Neural cell (in vitro differentiated cells): ENCODE data around the gene AMN1. TPM values are rescaled to one million over a fixed set of nuclear protein-coding genes. Genes with fewer than 3 reads are reported as not detected.
"Not testable (repeated sequence)": the region's sequence is repeated elsewhere in the genome, so short reads cannot be mapped to it uniquely, and the experiment has no call there.

Experiments used
- H2AFZ ChIP-seq: fragments of 200-600, 300-800 bp; sonication (generic), shearing (Covaris generic); 2 replicates; pipeline ENCODE4 v1.6.0; 2014; ENCODE audit warnings: low read depth, mild to moderate bottlenecking, antibody characterized with exemption, low read length, moderate library complexity
- H3F3A ChIP-seq: fragments of 200-600 bp; shearing (Covaris generic); 2 replicates; pipeline ENCODE4 v1.6.1; 2016; ENCODE audit warnings: mild to moderate bottlenecking, moderate library complexity, mixed read lengths, antibody characterized with exemption, low read length; ENCODE audit not compliant: insufficient read depth, poor library complexity, severe bottlenecking
- H3K27ac ChIP-seq: fragments of 200-600, 300-800 bp; sonication (generic), shearing (Covaris generic); 2 replicates; pipeline ENCODE4 v1.5.1; 2014; ENCODE audit warnings: mild to moderate bottlenecking, low read length, moderate library complexity
- H3K27me3 ChIP-seq: fragments of 300-800, 200-600 bp; sonication (generic), shearing (Covaris generic); 2 replicates; pipeline ENCODE4 v1.6.0; 2014; ENCODE audit warnings: mild to moderate bottlenecking, low read depth, low read length, moderate library complexity; ENCODE audit not compliant: insufficient read depth
- H3K36me3 ChIP-seq: fragments of 300-800, 200-600 bp; sonication (generic), shearing (Covaris generic); 2 replicates; pipeline ENCODE4 v1.5.1; 2014; ENCODE audit warnings: mild to moderate bottlenecking, antibody characterized with exemption, low read length, moderate library complexity; ENCODE audit not compliant: insufficient read depth
- H3K4me2 ChIP-seq: fragments of 300-800, 200-600 bp; sonication (generic), shearing (Covaris generic); 2 replicates; pipeline ENCODE4 v1.6.0; 2014; ENCODE audit warnings: mild to moderate bottlenecking, low read length
- H3K4me3 ChIP-seq: fragments of 300-800, 200-600 bp; sonication (generic), shearing (Covaris generic); 2 replicates; pipeline ENCODE4 v1.5.1; 2014; ENCODE audit warnings: mild to moderate bottlenecking, low read length, moderate library complexity
- H3K79me2 ChIP-seq: fragments of 200-600 bp; shearing (Covaris generic); replicated peaks from 2 replicates; pipeline ENCODE4 v1.6.0; 2014; ENCODE audit warnings: mild to moderate bottlenecking, low read length, moderate library complexity; ENCODE audit not compliant: insufficient read depth
- H3K9ac ChIP-seq: fragments of 300-800, 200-600 bp; sonication (generic), shearing (Covaris generic); 2 replicates; pipeline ENCODE4 v1.6.1; 2016; ENCODE audit warnings: mild to moderate bottlenecking, low read length, mixed read lengths
- H3K9me2 ChIP-seq: fragments of 200-600 bp; shearing (Covaris generic); 2 replicates; pipeline ENCODE4 v1.6.1; 2016; ENCODE audit warnings: mild to moderate bottlenecking, low read length, mixed read lengths; ENCODE audit not compliant: insufficient read depth
- H3K9me3 ChIP-seq: fragments of 200-600, 300-800 bp; sonication (generic), shearing (Covaris generic); 2 replicates; pipeline ENCODE4 v1.6.1; 2016; ENCODE audit warnings: mild to moderate bottlenecking, mixed run types, low read length, moderate library complexity, mixed read lengths
- H4K20me1 ChIP-seq: fragments of 200-600 bp; shearing (Covaris generic); 2 replicates; pipeline ENCODE4 v1.6.1; 2016; ENCODE audit warnings: mild to moderate bottlenecking, mixed run types; ENCODE audit not compliant: insufficient read depth
- EP300 ChIP-seq: fragments of 450-650 bp; conservative IDR thresholded peaks from 2 replicates; pipeline ENCODE4 v1.6.1; 2014; ENCODE audit warnings: antibody characterized with exemption, mild to moderate bottlenecking, moderate library complexity; ENCODE audit not compliant: poor library complexity, severe bottlenecking
- EZH2 ChIP-seq: fragments of 200-600, 300-800 bp; shearing (Covaris generic), sonication (generic); IDR thresholded peaks from 2 replicates; pipeline ENCODE4 v1.6.1; 2014; ENCODE audit warnings: antibody characterized with exemption, low read length, borderline replicate concordance, mild to moderate bottlenecking; ENCODE audit not compliant: insufficient read depth, poor library complexity, severe bottlenecking
- MXI1 ChIP-seq: fragments of 450-650 bp; conservative IDR thresholded peaks from 2 replicates; pipeline ENCODE4 v1.6.1; 2014; ENCODE audit warnings: antibody characterized with exemption, mild to moderate bottlenecking; ENCODE audit not compliant: poor library complexity, severe bottlenecking
- POLR2AphosphoS5 ChIP-seq: IDR thresholded peaks from 2 replicates; pipeline ENCODE4 v1.6.1; 2012
- RAD21 ChIP-seq: fragments of 450-650 bp; conservative IDR thresholded peaks from 2 replicates; pipeline ENCODE4 v1.6.1; 2014; ENCODE audit warnings: antibody characterized with exemption, mild to moderate bottlenecking, moderate library complexity
- SMC3 ChIP-seq: fragments of 450-650 bp; conservative IDR thresholded peaks from 2 replicates; pipeline ENCODE4 v1.6.1; 2014; ENCODE audit warnings: antibody characterized with exemption, mild to moderate bottlenecking, moderate library complexity; ENCODE audit not compliant: poor library complexity
- TAF1 ChIP-seq: IDR thresholded peaks from 2 replicates; pipeline ENCODE4 v1.6.1; 2012; ENCODE audit warnings: low read depth
- polyA plus RNA-seq: library from polyadenylated mRNA; depleted of rRNA; stranded (reverse); fragments of >200 nt; gene quantifications from 2 replicates; pipeline ENCODE4 v1.2.3, GENCODE V29; 2014
- TF ChIP-seq, protein P1 (sequence below): IDR thresholded peaks from 2 replicates; pipeline ENCODE4 v1.6.1; 2012; ENCODE audit warnings: borderline replicate concordance
- TF ChIP-seq, protein P2 (sequence below): fragments of 450-650 bp; IDR thresholded peaks from 2 replicates; pipeline ENCODE4 v1.5.1; 2014; ENCODE audit warnings: antibody characterized with exemption, mild to moderate bottlenecking, moderate library complexity; ENCODE audit not compliant: poor library complexity, severe bottlenecking

Gene AMN1
- polyA plus RNA-seq, 1 donor from 2014 or later, result 125 TPM

GRCh38 chr12:31724557-31724956 lies 4.3 kb downstream of the AMN1 start:
- Histone ChIP-seq H3K4me2 (no peak overlapping the region), H3K9me3 (peaks cover 8% of the 10 kb centered on the region), H4K20me1 (no peaks in the 10 kb centered on the region), H3K27ac (no peak overlapping the region), H3K4me3 (no peak overlapping the region), H3K9me2 (no peaks in the 10 kb centered on the region), H3K9ac (no peak overlapping the region), H2AFZ (no peak overlapping the region), H3K27me3 (no peaks in the 10 kb centered on the region), H3F3A (no peaks in the 10 kb centered on the region), H3K36me3 (no peaks in the 10 kb centered on the region), H3K79me2 (no peaks in the 10 kb centered on the region)
- TF ChIP-seq, protein P1, sequence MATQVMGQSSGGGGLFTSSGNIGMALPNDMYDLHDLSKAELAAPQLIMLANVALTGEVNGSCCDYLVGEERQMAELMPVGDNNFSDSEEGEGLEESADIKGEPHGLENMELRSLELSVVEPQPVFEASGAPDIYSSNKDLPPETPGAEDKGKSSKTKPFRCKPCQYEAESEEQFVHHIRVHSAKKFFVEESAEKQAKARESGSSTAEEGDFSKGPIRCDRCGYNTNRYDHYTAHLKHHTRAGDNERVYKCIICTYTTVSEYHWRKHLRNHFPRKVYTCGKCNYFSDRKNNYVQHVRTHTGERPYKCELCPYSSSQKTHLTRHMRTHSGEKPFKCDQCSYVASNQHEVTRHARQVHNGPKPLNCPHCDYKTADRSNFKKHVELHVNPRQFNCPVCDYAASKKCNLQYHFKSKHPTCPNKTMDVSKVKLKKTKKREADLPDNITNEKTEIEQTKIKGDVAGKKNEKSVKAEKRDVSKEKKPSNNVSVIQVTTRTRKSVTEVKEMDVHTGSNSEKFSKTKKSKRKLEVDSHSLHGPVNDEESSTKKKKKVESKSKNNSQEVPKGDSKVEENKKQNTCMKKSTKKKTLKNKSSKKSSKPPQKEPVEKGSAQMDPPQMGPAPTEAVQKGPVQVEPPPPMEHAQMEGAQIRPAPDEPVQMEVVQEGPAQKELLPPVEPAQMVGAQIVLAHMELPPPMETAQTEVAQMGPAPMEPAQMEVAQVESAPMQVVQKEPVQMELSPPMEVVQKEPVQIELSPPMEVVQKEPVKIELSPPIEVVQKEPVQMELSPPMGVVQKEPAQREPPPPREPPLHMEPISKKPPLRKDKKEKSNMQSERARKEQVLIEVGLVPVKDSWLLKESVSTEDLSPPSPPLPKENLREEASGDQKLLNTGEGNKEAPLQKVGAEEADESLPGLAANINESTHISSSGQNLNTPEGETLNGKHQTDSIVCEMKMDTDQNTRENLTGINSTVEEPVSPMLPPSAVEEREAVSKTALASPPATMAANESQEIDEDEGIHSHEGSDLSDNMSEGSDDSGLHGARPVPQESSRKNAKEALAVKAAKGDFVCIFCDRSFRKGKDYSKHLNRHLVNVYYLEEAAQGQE, result no peak
- TF ChIP-seq POLR2AphosphoS5, result no peak
- TF ChIP-seq SMC3, result no peak
- no peak for TF ChIP-seq RAD21
- no peak for TF ChIP-seq EP300
- no peak for TF ChIP-seq TAF1
- no peak for TF ChIP-seq EZH2
- TF ChIP-seq, protein P2, sequence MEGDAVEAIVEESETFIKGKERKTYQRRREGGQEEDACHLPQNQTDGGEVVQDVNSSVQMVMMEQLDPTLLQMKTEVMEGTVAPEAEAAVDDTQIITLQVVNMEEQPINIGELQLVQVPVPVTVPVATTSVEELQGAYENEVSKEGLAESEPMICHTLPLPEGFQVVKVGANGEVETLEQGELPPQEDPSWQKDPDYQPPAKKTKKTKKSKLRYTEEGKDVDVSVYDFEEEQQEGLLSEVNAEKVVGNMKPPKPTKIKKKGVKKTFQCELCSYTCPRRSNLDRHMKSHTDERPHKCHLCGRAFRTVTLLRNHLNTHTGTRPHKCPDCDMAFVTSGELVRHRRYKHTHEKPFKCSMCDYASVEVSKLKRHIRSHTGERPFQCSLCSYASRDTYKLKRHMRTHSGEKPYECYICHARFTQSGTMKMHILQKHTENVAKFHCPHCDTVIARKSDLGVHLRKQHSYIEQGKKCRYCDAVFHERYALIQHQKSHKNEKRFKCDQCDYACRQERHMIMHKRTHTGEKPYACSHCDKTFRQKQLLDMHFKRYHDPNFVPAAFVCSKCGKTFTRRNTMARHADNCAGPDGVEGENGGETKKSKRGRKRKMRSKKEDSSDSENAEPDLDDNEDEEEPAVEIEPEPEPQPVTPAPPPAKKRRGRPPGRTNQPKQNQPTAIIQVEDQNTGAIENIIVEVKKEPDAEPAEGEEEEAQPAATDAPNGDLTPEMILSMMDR, result no peak
- TF ChIP-seq MXI1, result no peak

GRCh38 chr12:31722580-31722979 lies 6.2 kb downstream of the AMN1 start:
- Histone ChIP-seq H3K4me2 (no peak overlapping the region), H3K4me3 (no peak overlapping the region), H3K79me2 (no peaks in the 10 kb centered on the region), H3F3A (no peaks in the 10 kb centered on the region), H3K9ac (no peak overlapping the region), H3K9me2 (no peaks in the 10 kb centered on the region), H3K9me3 (peaks cover 14% of the 10 kb centered on the region), H4K20me1 (no peaks in the 10 kb centered on the region), H3K27me3 (no peaks in the 10 kb centered on the region), H3K36me3 (no peaks in the 10 kb centered on the region), H2AFZ (no peak overlapping the region), H3K27ac (no peak overlapping the region)
- TF ChIP-seq TAF1 (no peak), RAD21 (no peak), EZH2 (no peak), SMC3 (no peak), MXI1 (no peak), POLR2AphosphoS5 (no peak), EP300 (no peak)
- TF ChIP-seq, protein P1, result no peak
- TF ChIP-seq, protein P2, result no peak

GRCh38 chr12:31718542-31719198 lies 10.2 kb downstream of the AMN1 start:
- H3K4me2 ChIP-seq, H3K4me3 ChIP-seq, H3K27me3 ChIP-seq, H3K9me2 ChIP-seq, H3K27ac ChIP-seq, H3F3A ChIP-seq, H3K36me3 ChIP-seq, H2AFZ ChIP-seq, H4K20me1 ChIP-seq, H3K9ac ChIP-seq, H3K79me2 ChIP-seq: not testable (repeated sequence)
- peaks cover 13% of the 10 kb centered on the region for H3K9me3 ChIP-seq
